ENCODE results near the gene ENPP3. TPM values are rescaled to one million over a fixed set of nuclear protein-coding genes. Genes with fewer than 3 reads are reported as not detected.

ENPP3 gene
- total RNA-seq, 6 experiments from 2014 or later: 0.07 to 0.12 TPM; not detected in 4

DNA sequence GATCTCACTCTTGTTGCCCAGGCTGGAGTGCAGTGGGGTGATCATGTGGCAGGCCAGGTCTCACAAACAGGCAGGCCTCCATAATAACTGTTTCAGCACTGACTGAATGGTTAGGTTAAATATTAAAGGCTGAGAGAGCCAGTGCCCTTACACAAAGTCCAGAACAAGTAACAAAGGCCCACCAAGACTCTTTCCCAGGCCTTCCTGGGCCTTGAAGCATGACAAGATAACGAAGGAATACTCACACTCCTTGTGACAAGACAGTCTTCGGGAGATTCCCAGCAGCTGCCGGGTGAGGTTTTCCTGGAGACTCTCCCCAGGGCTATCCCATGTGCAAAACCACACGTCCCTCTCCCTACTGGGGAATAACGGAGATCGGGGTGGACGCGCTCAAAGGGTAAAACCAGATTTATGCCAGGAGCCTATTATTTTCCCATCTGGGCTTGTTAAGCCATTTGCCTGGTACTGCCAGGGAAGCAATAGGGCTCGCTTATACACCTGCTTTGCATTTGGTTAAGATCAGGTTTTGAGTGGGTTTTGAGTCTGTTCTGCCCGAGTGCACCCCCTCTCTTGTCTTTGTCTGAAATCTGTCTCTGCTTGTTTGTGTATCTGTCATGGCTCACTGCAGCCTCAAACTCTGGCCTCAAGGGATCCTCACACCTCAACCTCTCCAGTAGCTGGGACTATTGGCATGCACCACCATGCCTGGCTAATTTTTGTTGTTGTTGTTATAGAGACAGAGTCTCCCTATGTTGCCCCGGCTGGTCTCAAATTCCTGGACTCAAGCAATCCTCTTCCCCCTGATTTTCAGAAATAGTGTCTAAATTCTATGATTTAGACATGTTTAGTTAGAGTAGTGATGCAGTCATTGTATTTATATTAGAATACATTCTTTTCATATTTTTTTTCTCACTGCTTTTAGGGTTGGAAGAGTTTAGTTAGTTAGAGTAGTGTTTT lies 1.4 kb upstream of the ENPP3 start:
- no peak overlapping the region for H3K27ac Mint-ChIP-seq
- H3K9me3 Mint-ChIP-seq: no peaks in the 10 kb centered on the region
- no peak for TF ChIP-seq CTCF (IDR thresholded peaks at IDR 0.05)
- no peaks in the 10 kb centered on the region for H3K36me3 Mint-ChIP-seq (ENCODE audit: low read depth)
- H3K4me1 Mint-ChIP-seq (ENCODE audit: low read depth): peaks cover 7% of the 10 kb centered on the region; the same call in 1 of the 2 replicates
- no peak overlapping the region for H3K4me3 Mint-ChIP-seq
- peaks cover 6% of the 10 kb centered on the region for H3K27me3 Mint-ChIP-seq (ENCODE audit: insufficient read depth)
- no peak for DNase-seq

DNA sequence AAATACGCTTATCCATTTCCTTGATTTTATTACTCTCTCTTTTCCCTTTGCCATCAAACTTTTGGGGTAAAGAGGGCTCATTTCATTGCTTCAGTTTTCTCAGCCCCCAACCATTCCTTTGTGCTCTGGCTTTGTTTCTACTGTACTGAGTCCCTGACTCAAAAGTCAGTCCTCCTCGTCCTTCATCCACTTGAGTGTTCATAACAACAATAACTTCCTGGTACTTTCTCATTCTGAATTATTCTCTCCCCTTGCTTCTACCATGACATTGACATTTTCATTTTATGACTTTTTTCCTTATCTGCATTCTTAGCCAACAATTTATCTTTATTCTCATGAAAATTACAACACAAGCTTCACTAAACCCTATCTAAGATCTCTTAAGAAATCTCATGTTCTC lies 911 bp downstream of the ENPP3 start:
- DNase-seq: no peak
- Mint-ChIP-seq H3K4me3 (no peak overlapping the region), H3K27ac (no peak overlapping the region), H3K9me3 (no peaks in the 10 kb centered on the region), H3K36me3 (ENCODE audit: low read depth) (no peaks in the 10 kb centered on the region), H3K4me1 (ENCODE audit: low read depth) (peaks cover 7% of the 10 kb centered on the region; the same call in 1 of the 2 replicates), H3K27me3 (ENCODE audit: insufficient read depth) (peaks cover 4% of the 10 kb centered on the region)
- TF ChIP-seq CTCF (IDR thresholded peaks at IDR 0.05): no peak

- Mint-ChIP-seq H3K27me3 (ENCODE audit: insufficient read depth) (peaks cover 3% of the 10 kb centered on the region), H3K4me1 (ENCODE audit: low read depth) (peaks cover 7% of the 10 kb centered on the region; the same call in 1 of the 2 replicates), H3K27ac (no peak overlapping the region), H3K9me3 (no peaks in the 10 kb centered on the region), H3K4me3 (no peak overlapping the region), H3K36me3 (ENCODE audit: low read depth) (no peaks in the 10 kb centered on the region)
- TF ChIP-seq CTCF (IDR thresholded peaks at IDR 0.05): no peak
- no peak for DNase-seq
These were observed 3.0 kb downstream of the ENPP3 start for GRCh38 chr6:131640100-131640499.

GRCh38 chr6:131640576-131640975 lies 3.5 kb downstream of the ENPP3 start:
- Mint-ChIP-seq H3K36me3 (ENCODE audit: low read depth) (no peaks in the 10 kb centered on the region), H3K27ac (no peak overlapping the region), H3K4me3 (no peak overlapping the region), H3K4me1 (ENCODE audit: low read depth) (peaks cover 7% of the 10 kb centered on the region; the same call in 1 of the 2 replicates), H3K27me3 (ENCODE audit: insufficient read depth) (peaks cover 2% of the 10 kb centered on the region; the same call in 1 of the 2 replicates), H3K9me3 (no peaks in the 10 kb centered on the region)
- TF ChIP-seq CTCF (IDR thresholded peaks at IDR 0.05): no peak
- DNase-seq: no peak

DNA sequence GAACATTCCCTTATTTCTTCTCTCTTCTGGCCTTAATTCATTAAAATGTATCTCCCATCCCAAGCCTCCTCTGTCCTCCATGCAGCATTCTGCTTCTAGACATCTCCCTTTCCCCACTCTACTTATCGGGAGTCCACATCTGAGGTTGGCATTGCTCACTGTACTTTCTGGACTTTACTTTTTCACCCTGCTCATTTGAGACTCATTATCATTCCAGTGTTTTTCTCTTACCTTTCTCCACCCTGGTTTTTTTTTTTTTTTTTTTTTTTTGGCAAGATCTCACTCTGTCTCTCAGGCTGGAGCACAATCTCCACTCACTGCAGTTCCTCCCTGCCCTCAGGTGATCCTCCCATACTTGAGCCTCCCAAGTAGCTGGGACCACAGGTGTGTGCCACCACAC lies 4.5 kb downstream of the ENPP3 start:
- no peak overlapping the region for H3K4me3 Mint-ChIP-seq
- H3K27ac Mint-ChIP-seq: no peak overlapping the region
- H3K9me3 Mint-ChIP-seq: no peaks in the 10 kb centered on the region
- TF ChIP-seq CTCF (IDR thresholded peaks at IDR 0.05): no peak
- no peaks in the 10 kb centered on the region; the same call in 1 of the 2 replicates for H3K4me1 Mint-ChIP-seq (ENCODE audit: low read depth)
- no peaks in the 10 kb centered on the region for H3K36me3 Mint-ChIP-seq (ENCODE audit: low read depth)
- no peak for DNase-seq
- no peaks in the 10 kb centered on the region for H3K27me3 Mint-ChIP-seq (ENCODE audit: insufficient read depth)
